ENCODE data around the gene GFOD1. TPM values are rescaled to one million over a fixed set of nuclear protein-coding genes. Genes with fewer than 3 reads are reported as not detected.

The GFOD1 gene
- total RNA-seq, 2 experiments from 2014 or later, result 8.0 to 8.7 TPM

DNA sequence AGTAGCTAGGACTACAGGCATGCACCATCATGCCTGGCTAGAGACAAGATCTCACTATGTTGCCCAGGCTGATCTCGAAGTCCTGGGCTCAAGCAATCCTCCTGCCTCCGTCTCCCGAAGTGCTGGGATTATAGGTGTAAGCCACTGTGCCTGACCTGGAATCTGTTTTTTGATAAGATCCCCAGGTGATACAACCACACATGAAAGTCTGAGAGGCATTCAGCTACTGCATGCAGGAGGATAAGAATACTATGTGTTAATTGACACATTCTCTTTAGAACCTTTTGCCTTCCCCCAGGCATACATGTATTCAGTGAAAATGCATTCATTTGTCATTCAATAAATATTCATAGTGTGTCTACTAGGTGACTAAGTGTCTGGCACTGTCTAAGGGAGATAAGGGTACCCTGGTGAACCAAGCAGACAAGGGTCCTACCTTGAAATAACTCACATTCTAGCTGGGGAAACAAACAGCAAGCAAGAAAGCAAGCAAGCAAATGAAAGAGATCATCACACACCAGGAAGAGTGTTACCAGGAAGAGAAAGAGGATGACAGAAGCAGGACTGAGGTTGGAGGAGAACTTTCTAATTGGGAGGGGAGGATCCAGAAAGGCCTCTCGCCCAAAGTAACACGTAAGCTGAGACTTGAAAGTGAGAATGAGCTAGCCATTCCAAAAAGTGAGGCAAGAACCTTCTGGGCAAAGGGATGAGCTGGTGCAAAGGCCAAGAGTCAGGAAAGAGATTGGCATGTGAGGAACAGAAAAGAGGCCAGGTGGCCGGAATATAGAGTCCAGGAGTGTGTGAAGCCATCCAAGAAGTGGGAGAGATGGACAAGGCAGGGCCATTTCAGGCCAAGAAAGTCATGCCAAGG lies 6.5 kb downstream of the GFOD1 start:
- CTCF ChIA-PET, result interaction anchor here (0.9 to 2.8 kb wide), 6 partner anchors 14 to 94 kb away, joined by 3 to 7 read pairs (median 4); no protein-coding TSS in a partner anchor
- H3K27me3 Mint-ChIP-seq (ENCODE audit: low read depth), result peaks cover under 1% of the 10 kb centered on the region
- peaks cover 21% of the 10 kb centered on the region for H3K36me3 Mint-ChIP-seq (ENCODE audit: low read depth)
- H3K27ac Mint-ChIP-seq, result no peak overlapping the region
- no peaks in the 10 kb centered on the region for H3K9me3 Mint-ChIP-seq (ENCODE audit: insufficient read depth)
- no peak overlapping the region for H3K4me3 Mint-ChIP-seq
- DNase-seq, result peak; percentile 20
- POLR2A ChIA-PET, result interaction anchor here (1.2 kb wide), 1 partner anchor 25 kb away, joined by 3 read pairs; no protein-coding TSS in a partner anchor
- H3K4me1 Mint-ChIP-seq (ENCODE audit: low read depth), result peaks cover 61% of the 10 kb centered on the region
- no peak for ATAC-seq

DNA sequence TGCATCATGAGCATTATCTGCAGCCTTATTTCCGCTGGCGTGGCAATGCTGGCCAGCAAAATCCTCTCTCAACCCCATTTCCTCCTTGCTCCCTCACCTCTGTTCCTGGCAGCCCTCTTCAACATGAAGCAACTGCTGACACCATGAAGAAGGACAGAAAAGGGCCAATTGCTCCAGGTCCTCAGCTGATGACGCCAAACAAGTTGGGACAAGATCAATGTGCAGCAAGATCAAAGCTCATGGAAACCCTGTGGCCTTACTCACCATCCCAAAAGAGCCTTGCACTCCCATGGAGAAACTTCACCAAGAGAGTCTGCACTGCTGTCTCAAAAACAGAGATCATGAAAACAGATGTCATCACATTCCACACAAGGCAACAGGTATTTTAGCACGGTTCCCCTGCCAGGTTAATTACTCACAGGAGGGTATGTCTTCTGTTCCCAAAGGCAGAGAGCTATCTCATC lies 7.4 kb downstream of the GFOD1 start:
- POLR2A ChIA-PET, result no interaction called here
- peak; percentile 15 for DNase-seq
- H3K4me3 Mint-ChIP-seq, result no peak overlapping the region
- peaks cover 21% of the 10 kb centered on the region for H3K36me3 Mint-ChIP-seq (ENCODE audit: low read depth)
- peaks cover 53% of the 10 kb centered on the region for H3K4me1 Mint-ChIP-seq (ENCODE audit: low read depth)
- CTCF ChIA-PET, result interaction anchor here (1.4 to 2.8 kb wide), 2 partner anchors 17 to 95 kb away, joined by 5 to 7 read pairs; no protein-coding TSS in a partner anchor
- peak overlapping the region; percentile 5 for H3K27ac Mint-ChIP-seq
- ATAC-seq, result no peak
- H3K27me3 Mint-ChIP-seq (ENCODE audit: low read depth), result no peaks in the 10 kb centered on the region
- no peaks in the 10 kb centered on the region for H3K9me3 Mint-ChIP-seq (ENCODE audit: insufficient read depth)

DNA sequence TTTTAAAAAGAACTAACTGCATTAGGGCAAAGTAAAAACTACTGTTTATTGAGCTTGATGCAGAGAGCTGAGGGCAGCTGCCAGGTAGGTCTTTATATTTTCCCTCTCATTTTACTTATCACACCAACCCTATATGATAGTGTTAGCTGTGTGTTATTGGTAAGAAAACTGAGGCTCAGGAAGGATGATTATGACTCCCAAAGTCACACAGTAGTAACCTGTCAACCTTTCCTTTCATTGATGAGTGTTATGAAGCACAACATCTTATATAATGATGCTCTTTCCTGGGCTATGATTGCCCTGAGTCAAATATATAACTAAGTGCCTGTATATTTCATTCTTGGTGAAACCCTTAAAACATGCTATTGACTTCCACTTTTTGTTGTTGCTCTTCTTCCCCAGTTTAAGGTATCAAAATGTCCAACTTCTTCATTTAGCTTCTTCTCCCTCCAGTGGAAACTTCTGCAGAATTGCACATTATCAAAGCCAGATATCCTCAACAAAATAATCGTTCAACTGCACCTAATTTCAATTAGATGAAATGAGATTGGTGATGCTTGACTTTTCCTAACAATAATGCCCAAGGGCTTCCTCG lies 8.1 kb downstream of the GFOD1 start:
- DNase-seq (peak; percentile 5), ATAC-seq (no peak)
- Mint-ChIP-seq H3K27ac (no peak overlapping the region), H3K9me3 (ENCODE audit: insufficient read depth) (no peaks in the 10 kb centered on the region), H3K27me3 (ENCODE audit: low read depth) (no peaks in the 10 kb centered on the region), H3K4me1 (ENCODE audit: low read depth) (peaks cover 46% of the 10 kb centered on the region), H3K36me3 (ENCODE audit: low read depth) (peaks cover 25% of the 10 kb centered on the region), H3K4me3 (no peak overlapping the region)
- ChIA-PET POLR2A (interaction anchor here (0.7 to 1.5 kb wide), 4 partner anchors 8 to 151 kb away, joined by 3 to 4 read pairs (median 4); partner anchors contain the start of genes GFOD1 and TBC1D7), CTCF (interaction anchor here (1.0 to 2.8 kb wide), 4 partner anchors 17 to 148 kb away, joined by 3 to 7 read pairs (median 4); no protein-coding TSS in a partner anchor)

DNA sequence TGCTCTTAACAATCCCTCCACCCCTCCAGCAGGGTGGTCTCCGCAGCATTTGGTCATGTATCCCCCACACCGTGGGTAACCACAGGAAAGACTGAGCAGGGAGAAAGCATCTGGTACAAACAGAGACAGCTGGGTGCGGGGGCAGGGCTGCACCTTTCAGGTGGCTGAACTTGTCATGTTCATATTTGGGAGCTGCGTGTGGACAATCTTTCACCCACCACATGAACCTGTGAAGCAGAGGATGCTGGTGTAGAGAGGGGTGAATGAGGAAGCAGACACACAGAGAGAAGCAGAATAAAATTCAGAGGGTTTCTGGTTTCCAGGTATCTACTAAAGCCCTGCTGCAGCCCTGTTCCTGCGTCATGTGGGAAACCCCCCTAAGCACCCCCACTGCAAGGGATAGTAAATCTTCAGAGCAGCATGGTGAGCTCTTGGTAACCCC lies 8.9 kb downstream of the GFOD1 start:
- peak; percentile 38 for DNase-seq
- CTCF ChIA-PET, result interaction anchor here (1.0 to 2.8 kb wide), 4 partner anchors 16 to 148 kb away, joined by 3 to 7 read pairs (median 4); no protein-coding TSS in a partner anchor
- H3K4me3 Mint-ChIP-seq, result no peak overlapping the region
- H3K36me3 Mint-ChIP-seq (ENCODE audit: low read depth), result peaks cover 24% of the 10 kb centered on the region
- H3K4me1 Mint-ChIP-seq (ENCODE audit: low read depth), result peaks cover 38% of the 10 kb centered on the region
- POLR2A ChIA-PET, result interaction anchor here (0.7 to 1.5 kb wide), 4 partner anchors 9 to 151 kb away, joined by 3 to 4 read pairs (median 4); partner anchors contain the start of genes GFOD1 and TBC1D7
- peak; percentile 77 for ATAC-seq
- H3K27ac Mint-ChIP-seq, result peak overlapping the region; percentile 80
- H3K27me3 Mint-ChIP-seq (ENCODE audit: low read depth), result no peaks in the 10 kb centered on the region
- no peaks in the 10 kb centered on the region for H3K9me3 Mint-ChIP-seq (ENCODE audit: insufficient read depth)

DNA sequence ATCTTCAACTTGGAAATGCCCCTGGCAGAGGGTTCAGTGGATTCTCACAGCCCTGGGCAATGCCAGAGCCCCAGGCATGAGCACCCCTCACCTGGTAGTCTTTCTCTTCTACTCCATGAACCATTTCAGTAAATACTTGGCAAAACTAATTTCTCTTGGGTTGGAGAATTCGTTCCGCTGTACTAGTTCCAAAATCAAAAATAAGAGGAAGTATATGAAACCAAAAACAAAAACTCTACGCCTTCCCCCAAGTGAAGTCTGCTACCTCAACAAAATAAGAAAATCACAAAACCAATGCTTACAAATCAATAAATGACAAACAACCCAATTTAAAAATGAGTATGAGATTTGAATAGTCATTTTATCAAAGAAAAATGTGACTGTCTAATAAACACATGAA lies 12.6 kb downstream of the GFOD1 start:
- no peak for DNase-seq
- CTCF ChIA-PET, result no interaction called here
- Mint-ChIP-seq H3K4me1 (ENCODE audit: low read depth) (peaks cover 15% of the 10 kb centered on the region), H3K27ac (no peak overlapping the region), H3K4me3 (no peak overlapping the region), H3K36me3 (ENCODE audit: low read depth) (peaks cover 21% of the 10 kb centered on the region), H3K9me3 (ENCODE audit: insufficient read depth) (no peaks in the 10 kb centered on the region), H3K27me3 (ENCODE audit: low read depth) (no peaks in the 10 kb centered on the region)
- POLR2A ChIA-PET, result no interaction called here
- no peak for ATAC-seq

DNA sequence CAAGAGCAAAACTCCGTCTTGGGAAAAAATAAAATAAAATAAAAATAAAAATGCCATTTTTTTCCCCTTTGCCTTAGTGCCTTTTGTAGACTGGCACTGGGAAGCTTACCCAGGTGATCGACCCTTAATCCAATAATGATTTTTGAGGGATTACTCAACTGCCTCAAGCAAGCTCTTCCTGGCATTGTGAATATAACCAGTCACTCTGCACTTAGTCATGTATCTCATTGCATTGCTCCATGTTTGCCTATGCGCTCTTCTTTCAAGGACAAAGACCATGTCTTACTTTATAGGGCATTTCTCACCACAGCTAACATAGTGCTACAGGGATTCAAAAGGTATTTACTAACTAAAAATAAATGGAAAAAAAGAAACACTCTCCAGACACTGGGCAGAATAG lies 13.0 kb downstream of the GFOD1 start:
- ChIA-PET POLR2A (no interaction called here), CTCF (interaction anchor here (0.7 to 1.4 kb wide), 2 partner anchors 12 to 101 kb away, joined by 3 to 4 read pairs; no protein-coding TSS in a partner anchor)
- no peaks in the 10 kb centered on the region for H3K27me3 Mint-ChIP-seq (ENCODE audit: low read depth)
- peaks cover 18% of the 10 kb centered on the region for H3K36me3 Mint-ChIP-seq (ENCODE audit: low read depth)
- no peak overlapping the region for H3K27ac Mint-ChIP-seq
- ATAC-seq, result no peak
- H3K4me1 Mint-ChIP-seq (ENCODE audit: low read depth), result peaks cover 10% of the 10 kb centered on the region
- H3K9me3 Mint-ChIP-seq (ENCODE audit: insufficient read depth), result no peaks in the 10 kb centered on the region
- DNase-seq, result no peak
- no peak overlapping the region for H3K4me3 Mint-ChIP-seq

DNA sequence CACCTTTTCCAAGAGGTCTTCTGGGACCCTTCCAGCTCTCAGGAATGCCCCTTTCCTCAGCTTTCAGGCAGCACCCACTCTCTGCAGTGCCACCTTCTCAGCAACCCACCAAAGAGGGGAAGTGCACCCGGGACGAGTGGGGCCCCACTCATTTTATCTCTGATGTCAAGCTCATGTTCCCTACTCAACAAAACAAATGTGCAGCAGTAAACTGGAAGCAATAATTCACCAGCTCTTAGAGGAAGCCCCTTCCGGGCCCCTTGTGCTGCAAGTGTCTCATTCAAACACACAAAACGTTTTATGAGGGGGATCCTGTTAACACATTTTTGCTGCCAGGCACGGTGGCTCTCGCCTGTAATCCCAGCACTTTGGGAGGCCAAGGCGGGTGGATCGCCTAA lies 13.6 kb downstream of the GFOD1 start:
- POLR2A ChIA-PET, result no interaction called here
- DNase-seq, result no peak
- Mint-ChIP-seq H3K9me3 (ENCODE audit: insufficient read depth) (no peaks in the 10 kb centered on the region), H3K27ac (no peak overlapping the region), H3K27me3 (ENCODE audit: low read depth) (no peaks in the 10 kb centered on the region), H3K4me3 (no peak overlapping the region), H3K36me3 (ENCODE audit: low read depth) (peaks cover 19% of the 10 kb centered on the region), H3K4me1 (ENCODE audit: low read depth) (peaks cover 6% of the 10 kb centered on the region)
- CTCF ChIA-PET, result interaction anchor here (0.7 to 1.4 kb wide), 2 partner anchors 13 to 101 kb away, joined by 3 to 4 read pairs; no protein-coding TSS in a partner anchor
- ATAC-seq, result no peak

DNA sequence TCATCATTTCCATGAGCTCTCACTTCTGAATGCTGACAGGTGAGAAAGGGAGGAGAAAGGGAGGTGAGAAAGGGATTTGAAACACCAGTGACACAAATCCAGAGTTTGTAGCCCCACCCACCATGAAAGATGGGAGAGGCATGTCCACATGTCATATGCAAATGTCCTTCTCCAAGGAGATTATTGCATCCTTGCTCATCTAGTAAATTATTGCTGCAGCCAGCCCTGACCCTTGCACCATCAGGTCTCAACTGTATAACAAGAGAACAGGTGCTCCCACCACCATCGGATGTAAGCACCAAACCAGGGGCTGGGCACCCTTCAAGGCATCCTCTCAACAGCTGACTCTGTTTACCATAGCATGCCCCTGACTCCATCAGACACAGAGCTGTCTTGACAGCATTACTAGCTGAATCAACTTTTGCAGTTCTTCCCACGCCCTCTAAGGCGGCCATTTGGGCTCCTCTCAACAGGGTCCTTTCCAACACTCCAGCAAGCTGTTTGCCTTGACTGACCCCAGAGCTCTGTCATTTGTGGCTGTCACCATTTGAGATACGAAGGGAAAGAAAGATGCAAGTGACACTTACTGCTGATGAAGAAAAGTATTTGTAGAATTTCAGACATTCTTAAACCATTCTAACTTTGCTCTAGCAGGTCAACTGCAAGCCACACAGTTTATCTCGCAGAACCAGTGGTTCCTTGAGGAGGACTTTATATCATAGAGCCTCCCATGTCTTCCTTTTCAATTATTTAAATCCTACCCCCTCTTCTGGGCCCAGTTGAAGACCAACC lies 14.2 kb downstream of the GFOD1 start:
- H3K27ac Mint-ChIP-seq, result no peak overlapping the region
- peaks cover under 1% of the 10 kb centered on the region for H3K4me1 Mint-ChIP-seq (ENCODE audit: low read depth)
- H3K36me3 Mint-ChIP-seq (ENCODE audit: low read depth), result peaks cover 20% of the 10 kb centered on the region
- no peak overlapping the region for H3K4me3 Mint-ChIP-seq
- POLR2A ChIA-PET, result no interaction called here
- DNase-seq, result no peak
- H3K27me3 Mint-ChIP-seq (ENCODE audit: low read depth), result no peaks in the 10 kb centered on the region
- CTCF ChIA-PET, result interaction anchor here (0.5 to 1.4 kb wide), 3 partner anchors 13 to 116 kb away, joined by 3 to 4 read pairs (median 3); no protein-coding TSS in a partner anchor
- ATAC-seq, result no peak
- no peaks in the 10 kb centered on the region for H3K9me3 Mint-ChIP-seq (ENCODE audit: insufficient read depth)

DNA sequence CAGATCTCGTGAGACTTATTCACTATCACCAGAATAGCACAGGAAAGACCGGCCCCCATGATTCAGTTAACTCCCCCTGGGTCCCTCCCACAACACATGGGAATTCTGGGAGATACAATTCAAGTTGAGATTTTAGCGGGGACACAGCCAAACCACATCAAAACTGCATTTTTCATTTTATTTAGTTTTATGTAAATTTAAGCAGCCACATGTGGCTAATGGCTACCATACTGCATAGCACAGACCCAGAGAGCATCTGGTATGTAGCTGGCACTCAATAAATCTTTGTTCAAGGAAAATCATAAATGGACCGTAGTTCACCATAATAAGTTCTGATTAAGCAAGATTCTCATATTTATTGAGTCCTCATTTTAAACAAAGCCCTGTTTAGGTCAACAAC lies 15.3 kb downstream of the GFOD1 start:
- POLR2A ChIA-PET, result no interaction called here
- CTCF ChIA-PET, result no interaction called here
- Mint-ChIP-seq H3K9me3 (ENCODE audit: insufficient read depth) (no peaks in the 10 kb centered on the region), H3K4me3 (no peak overlapping the region), H3K27ac (no peak overlapping the region), H3K27me3 (ENCODE audit: low read depth) (no peaks in the 10 kb centered on the region), H3K36me3 (ENCODE audit: low read depth) (peaks cover 20% of the 10 kb centered on the region), H3K4me1 (ENCODE audit: low read depth) (peaks cover 4% of the 10 kb centered on the region)
- no peak for ATAC-seq
- DNase-seq, result no peak

DNA sequence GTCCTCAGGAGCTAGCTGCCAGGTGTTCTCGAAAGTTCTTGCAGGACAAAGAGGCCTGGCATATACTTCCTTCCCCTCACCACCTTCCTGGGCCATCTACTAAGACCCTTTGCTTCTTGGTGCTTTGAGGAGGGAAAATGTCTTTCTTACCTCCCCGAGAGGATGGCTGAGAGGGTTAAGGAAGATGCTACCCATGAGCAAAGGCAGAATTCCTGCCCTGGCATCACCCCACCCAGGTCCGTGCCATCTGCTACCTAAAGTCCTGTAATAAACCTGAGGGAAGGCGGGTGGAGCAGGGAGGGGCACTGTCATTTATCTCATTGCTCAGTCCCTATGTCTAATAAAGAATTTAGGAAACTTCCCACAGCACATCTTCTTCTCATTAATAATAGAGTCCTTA lies 16.2 kb downstream of the GFOD1 start:
- Mint-ChIP-seq H3K27me3 (ENCODE audit: low read depth) (no peaks in the 10 kb centered on the region), H3K27ac (no peak overlapping the region), H3K9me3 (ENCODE audit: insufficient read depth) (no peaks in the 10 kb centered on the region), H3K4me1 (ENCODE audit: low read depth) (peaks cover 12% of the 10 kb centered on the region), H3K4me3 (no peak overlapping the region), H3K36me3 (ENCODE audit: low read depth) (peaks cover 20% of the 10 kb centered on the region)
- ATAC-seq (no peak), DNase-seq (no peak)
- POLR2A ChIA-PET, result no interaction called here
- CTCF ChIA-PET, result no interaction called here

Data from activated CD8-positive, alpha-beta T cell treated with anti-CD3 and anti-CD28 coated beads, Interleukin-2, amount 10 ng/mL, durations not matched to agents 7 days and 5 days (primary cell).